GM18499 (cell line): ENCODE data around the gene KCNJ9.
A peak's percentile ranks its signal among the peaks of the same experiment; 100 is the strongest.

Experiments
- ATAC-seq: cut with Tn5 transposase; IDR thresholded peaks from one replicate; pipeline ENCODE4 v1.9.1; 2021; ENCODE audit warnings: moderate number of reproducible peaks; ENCODE audit not compliant: insufficient read depth, unreplicated experiment

The KCNJ9 gene

DNA sequence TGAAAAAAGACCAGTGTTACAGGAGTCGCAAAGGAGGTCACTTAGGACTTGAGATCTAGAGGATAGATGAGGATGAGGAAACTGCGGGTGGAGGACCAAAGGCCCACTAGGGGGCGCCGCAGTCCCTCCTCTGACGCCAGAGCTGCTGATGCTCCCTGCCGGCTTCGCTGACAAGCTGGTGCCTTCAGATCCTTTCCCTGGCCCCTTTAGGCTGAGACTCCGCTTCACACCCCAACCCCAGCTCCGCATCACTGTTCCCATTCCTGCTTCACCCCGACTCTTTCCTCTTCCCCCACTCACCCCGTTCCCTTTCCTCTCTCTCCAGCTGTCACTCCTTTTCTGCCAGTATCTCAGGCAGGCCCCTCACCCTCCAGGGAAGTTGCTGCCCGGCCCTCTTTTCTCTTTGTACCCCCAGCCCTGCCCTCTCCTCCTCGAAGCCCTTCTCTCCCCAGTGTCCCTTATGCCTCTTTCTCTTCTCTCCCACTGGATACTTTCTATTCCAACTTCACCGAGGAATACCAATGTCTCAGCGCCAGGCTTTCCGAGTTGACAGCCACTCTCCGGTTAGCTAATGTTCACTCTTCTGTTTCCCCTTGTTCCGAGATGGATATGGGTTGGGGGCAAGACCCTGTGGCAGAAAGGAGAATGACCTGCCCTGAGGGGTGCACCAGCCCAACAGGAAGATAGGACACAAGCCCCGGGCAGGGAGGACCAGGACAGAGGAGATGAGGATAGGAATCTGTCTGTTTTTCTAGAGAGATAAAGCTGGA is 4.5 kb downstream of the KCNJ9 start:
- ATAC-seq: no peak

DNA sequence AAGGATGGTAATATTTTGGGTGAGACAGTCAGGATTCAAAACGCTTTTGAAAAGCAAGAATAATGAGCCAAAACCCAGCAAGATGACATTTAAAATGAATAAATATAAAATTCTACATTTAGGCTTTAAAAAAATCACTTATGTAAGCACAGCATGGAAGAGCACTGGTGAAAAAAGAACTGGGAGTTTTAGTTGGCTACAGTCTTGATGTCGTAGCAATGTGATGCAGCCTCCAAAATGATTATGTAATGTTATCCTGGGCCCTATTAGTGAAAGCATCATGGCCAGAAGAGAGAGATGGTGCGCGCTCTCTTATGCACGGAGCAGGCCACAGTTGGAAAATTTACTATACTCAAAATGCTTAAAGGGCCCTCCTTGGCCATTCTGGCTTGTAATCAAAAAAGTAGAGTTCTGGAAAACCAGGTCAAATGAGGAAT is 5.1 kb downstream of the KCNJ9 start:
- no peak for ATAC-seq

DNA sequence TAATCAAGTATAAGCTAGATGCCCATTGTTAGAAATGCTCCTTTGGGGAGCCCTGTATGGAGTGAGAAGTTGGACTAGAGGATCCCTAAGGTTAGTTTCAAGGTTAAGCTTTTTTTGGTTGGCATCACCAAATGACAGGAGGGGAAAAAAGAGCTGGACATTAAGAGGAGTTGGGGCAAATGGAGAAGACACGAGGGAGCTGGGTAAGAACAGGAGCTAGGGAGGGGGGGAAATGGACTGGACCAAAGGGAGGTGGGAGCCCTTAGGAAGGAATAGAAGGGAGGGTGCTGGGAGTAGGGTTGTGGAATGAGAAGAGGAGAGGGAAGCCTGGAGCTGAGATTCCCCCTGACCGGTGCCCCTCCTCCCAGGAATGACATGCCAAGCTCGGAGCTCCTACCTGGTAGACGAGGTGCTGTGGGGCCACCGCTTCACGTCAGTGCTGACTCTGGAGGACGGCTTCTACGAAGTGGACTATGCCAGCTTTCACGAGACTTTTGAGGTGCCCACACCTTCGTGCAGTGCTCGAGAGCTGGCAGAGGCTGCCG is 5.9 kb downstream of the KCNJ9 start:
- no peak for ATAC-seq

DNA sequence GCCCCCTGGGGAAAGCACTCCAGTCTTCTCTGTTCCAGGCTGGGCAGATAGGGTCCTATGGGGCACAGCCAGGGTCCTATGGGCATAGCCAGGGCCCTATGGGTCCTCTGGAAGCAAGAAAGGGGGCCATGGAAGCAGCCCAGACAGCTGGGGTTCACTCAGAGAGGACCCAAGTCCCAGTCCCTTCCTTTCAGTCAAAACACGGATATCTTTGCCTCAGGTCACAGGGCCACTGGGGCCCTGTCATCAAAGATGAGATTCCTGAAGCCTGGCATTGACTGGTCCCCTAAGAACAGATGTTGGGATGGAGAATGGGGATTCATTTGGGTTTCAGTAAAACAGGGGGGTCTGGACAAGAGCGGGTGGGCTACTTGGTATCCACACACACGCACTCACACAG is 8.5 kb downstream of the KCNJ9 start:
- no peak for ATAC-seq

DNA sequence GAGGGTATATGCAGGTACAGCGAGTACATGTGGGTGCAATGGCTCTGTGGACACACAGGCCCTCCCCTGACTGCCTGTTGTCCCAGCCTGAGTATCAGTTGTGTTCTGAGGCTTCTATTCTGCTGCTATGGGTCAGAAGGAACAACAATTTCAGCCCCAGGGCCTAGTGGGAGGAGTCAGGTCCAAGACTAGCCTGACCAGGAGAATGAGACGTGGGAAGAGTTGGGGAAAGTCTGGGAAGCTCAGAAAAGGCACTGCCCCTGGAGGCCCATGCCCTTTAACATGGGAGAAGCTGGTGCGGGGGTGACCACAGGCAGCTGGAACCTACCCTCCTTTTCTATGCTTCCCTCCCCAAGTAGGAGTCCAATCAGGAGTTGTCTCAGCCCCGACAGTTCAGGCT is 9.4 kb downstream of the KCNJ9 start:
- ATAC-seq: no peak

DNA sequence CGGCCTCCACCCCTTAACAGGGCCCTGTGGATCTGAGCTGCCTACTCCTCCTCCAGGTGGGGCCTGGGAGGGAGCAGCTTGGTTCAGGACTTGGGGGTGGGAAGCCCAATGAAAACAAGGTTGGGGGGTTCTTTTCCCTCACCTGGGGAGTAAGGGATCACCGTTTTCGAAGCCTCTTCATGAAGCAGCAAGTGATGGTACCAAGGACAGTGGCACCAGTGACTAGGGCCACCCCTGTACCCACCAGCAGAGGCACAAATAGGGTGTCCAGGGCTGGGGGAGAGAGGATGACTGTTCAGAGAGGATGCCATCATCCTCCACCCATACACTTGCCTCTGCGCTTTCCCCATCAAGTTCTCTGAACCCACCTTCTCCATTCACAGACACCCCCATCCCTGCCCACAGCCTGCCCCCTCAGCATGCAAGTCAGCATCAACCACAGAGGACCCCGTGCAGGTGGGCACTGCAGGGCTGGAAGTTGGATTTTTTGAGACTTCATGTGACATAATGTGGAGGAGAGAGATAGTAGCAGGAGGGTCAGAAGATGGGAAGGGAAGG is 10.4 kb downstream of the KCNJ9 start:
- no peak for ATAC-seq

DNA sequence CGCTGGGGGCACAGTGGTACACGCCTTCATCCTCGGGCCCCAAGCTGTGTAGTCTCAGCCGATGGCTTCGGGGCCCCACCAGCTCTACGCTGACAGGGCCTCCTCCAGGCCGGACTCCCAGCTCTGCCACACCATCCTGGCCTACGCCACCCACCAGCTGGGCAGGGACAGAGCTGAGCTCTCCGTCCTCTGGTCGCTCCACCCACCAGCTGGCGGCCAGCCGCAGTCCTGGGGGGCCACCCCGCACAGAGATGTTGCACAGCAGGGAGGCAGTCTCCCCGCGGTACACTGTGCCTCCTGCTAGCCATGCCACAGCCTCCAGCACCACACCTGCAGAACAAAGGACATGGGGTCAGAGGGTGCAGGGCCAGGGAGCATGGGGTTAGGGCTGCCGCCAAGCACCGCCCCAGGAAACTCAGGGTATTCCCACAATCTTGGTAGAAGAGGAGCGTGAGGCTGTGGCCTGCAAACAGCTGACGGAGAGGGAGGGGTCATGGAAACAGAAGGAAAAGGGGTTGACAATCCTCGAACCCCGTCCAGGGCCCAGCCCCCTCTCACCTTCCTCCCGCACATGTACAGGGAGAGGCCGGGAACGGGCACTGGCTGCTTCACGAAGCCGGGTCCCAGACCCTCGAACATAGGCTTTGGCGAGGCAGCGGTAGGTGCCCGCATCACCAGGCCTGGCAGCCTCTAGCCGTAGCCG is 11.2 kb downstream of the KCNJ9 start:
- ATAC-seq: no peak

DNA sequence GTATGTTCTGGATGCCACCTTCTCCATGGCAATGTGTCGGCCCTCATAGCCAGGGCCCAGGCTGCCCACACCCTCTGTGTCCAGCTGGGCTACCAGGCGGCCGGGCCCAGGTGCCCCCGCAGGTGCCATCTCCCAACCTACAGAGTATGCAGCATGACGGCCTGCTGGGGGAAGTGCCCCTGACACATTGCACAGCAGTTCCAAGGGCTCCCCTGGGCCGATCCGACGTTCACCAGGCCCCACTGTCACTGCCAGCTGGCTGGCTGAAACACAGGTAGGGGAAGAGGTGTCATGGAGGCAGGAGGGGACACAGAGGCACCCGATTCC is 11.7 kb downstream of the KCNJ9 start:
- no peak for ATAC-seq

DNA sequence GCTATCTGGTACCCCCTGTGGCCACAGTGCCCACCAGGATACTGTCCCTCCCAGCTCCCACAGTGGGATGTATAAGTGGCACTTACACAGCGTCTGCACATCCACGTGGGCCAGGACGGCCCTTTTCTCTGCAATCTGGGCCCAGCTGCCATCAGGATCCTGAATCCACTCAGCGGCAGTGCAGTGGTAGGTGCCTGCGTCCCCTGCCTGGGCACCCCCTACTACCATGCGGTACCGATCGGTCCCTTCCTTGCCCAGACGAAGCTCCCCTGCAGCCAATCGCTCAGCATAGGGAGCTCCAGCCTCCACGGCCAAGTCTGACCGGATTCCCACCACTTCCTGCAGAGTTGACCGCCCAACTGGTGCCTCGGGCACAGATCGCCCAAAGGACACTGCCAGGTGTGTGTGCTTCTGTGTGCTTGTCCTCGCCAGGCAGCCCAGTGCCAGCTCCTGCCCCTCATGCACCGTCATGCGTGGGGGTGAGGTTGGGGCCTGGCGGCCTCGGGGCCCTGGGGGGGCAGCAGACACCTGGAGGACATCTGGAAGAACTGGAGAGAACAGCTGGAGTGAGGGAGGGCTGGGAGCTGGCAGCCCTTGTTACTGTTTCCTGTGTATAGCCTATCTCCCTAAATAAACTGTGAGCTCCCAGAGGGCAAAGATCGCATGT is 12.4 kb downstream of the KCNJ9 start:
- ATAC-seq: no peak

DNA sequence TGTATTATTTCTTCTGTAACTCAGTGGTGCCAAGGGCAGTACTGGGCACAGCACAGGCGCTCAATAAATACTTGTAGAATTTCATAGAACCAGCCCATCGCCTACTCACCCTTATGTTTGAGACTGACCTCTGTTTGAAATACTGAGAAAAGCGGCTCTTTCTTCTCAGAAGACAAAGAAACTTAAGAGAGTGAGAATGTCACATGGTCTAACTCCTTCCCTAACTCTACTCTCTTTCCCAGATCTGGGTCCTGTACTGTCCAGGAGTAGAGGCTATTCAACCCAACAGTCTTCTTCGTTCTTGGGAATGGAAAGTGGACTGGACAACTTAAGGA is 12.9 kb downstream of the KCNJ9 start:
- no peak for ATAC-seq

DNA sequence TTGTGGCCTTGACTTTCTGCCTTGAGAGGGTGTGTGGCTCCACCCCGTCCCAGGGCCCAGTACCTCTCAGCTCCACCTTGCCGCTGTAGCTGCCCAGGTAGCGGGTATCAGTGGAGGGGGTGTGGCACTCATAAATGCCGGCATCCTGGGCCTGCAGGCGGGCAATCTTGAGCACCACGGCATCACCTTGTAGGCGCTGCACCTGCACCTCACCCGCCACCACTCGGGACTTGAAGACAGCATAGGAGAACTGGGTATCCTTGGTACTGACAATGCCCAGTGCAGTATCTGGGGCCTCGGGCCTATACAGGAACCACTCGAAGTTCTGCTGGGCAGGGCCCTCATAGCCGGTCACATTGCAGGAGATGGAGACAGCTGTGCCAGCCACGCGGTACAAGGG is 13.5 kb downstream of the KCNJ9 start:
- ATAC-seq: no peak

DNA sequence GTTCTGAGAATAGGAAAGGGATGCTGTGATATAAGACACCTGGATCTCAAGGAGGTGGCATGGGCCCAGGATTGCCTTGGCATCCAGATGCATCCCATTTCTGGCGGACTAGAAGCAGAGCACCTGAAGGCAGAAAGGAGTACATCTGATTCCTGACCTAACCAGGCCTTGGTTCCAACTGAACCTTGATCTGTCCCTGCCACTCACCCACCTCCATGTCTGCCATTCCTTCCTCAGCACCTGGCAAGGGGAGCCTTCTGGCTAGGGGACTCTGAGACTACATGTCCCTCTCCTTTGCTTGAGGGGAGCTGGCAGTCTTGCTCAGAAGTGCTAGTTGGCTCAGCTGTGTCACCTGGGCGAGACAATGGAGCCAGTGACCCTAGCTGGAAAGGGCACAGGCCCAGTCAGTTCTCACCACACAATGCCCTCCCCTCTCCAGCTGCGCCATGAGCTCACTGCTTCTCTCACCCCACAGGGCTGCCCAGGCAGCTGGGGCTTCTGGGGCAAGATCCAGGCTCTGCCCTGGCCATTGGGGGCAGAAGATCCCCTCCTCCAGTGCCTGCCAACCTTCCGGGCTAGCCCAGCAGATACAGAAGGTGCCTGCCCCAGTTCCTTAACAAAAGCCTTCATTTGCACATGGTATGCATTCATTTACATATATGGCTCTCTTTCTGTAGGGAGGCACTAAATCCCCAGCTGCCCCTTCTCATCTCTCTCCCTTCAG is 14.2 kb downstream of the KCNJ9 start:
- ATAC-seq: no peak

DNA sequence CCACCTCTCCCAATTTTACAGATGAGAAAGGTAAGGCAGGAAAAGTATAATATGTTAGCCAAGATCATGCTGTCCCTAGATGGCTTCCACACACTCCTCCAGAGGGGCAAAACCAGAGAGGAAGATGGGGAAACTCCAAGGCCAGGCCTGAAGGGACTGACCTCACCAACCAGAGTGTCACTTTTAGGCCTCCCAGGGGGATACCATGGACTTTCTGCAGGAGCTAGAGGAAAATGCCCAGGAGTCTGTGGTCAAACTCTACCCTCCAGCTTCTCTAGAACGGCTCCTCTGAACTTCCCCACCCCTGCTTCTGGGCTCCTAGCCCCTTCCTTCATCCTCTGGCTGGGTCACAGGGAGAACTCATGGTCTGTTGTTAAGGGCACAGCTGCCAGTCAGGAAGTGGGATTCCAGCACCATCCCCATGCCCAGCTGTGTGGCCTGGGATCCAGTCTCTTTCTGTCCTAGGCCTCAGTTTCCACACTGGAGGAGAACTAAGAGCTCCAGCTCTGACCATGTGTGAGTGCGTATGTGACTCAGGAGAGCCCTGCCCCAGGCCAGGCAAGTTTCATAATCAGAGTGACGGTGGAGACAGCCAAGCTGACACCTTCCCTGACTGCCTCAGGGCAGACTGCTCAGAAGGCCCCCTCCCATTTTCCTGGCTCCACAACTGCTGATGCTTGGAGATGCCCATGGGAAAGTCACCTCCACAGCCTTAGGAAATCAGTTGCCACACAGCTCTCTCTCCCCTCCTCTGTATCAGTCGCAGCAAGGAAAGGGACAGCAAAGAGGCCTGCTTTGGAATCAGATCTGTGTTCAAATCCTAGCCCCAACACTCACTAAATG is 15.2 kb downstream of the KCNJ9 start:
- no peak for ATAC-seq

DNA sequence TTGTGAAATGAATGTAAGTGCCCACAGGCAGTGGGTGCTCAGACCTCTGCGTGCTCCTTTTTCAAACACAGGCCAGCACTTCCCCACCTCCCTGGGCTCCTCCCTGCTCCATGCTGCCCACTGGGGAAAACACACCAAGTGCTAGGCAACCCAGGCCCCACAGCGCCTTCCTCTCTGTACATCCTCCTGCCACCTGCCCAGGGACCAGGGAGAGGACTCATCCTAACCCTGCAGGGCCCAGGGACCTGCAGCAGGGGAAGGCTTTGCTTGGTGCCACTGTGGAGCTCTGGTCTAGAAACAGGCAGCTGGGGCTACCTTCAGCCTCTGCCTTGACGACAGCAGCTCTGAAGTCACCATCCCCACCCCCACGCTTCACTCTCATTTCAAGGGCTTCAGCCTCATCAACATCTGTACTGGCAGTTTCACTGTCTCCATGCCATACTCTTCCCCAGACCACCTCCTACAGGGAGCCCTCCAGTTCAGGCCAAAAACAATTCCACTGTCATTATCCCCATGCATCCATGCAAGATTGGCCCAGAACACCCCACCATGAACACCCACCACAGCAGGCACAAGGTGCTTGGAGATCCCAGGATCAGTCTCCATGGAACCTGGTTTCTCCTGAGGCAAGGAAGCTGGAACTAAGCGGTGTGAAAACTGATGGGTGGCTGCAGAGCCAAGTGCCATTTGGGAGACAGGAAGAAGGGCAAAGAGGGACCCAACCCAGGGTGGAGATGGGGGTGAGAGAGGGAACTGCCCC is 16.0 kb downstream of the KCNJ9 start:
- no peak for ATAC-seq

DNA sequence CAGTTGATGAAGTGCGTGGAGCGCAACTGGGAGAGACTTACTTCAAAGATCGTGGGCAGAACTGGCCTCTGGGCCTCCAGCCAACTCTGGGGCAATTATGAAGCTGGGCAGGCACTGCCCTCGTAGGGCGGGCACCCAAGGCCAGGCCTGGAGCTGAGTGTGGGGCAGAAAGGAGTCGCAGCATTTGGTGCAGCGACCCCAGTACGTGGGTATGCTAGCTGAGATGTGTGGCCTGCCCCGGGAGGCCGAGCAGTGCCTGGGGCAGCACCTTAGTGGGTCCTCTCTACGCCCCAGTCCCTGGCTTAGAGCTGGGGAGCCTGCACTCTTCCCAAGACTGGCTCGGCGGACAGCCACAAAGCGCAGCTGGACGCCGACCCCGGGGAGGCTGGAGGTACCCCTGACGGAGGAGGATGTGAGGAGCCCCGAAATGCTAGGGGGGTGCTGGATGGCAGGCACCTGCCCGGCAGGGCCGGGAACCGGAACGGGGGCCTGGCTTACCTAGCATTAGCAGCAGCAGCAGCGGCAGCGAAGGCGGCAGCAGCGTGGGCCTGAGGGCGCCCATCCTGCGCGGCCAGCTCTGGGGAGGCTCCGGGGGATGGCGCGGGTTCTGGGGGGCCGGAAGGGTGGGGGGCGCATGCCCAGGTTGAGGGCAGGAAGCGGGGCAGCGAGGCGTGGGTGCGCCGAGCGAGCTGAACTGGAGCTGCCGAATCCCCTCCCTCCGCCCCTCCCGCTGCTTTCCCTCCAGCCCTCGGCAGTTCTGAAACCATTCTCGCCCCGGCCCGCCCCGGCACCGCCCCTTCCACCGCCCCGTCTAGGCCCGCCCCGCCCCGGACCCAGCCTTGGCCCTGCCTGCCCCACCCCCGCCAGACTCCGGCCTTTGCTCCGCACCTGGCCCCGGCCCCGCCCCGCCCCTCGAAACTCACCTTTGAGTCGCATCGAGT is 16.8 kb downstream of the KCNJ9 start, which contains the start of gene IGSF8:
TSS of gene IGSF8 (minus strand) at position 709 of the 941 bp plus-strand sequence. CDS start at position 562, 147 bp downstream.
- ATAC-seq: no peak

DNA sequence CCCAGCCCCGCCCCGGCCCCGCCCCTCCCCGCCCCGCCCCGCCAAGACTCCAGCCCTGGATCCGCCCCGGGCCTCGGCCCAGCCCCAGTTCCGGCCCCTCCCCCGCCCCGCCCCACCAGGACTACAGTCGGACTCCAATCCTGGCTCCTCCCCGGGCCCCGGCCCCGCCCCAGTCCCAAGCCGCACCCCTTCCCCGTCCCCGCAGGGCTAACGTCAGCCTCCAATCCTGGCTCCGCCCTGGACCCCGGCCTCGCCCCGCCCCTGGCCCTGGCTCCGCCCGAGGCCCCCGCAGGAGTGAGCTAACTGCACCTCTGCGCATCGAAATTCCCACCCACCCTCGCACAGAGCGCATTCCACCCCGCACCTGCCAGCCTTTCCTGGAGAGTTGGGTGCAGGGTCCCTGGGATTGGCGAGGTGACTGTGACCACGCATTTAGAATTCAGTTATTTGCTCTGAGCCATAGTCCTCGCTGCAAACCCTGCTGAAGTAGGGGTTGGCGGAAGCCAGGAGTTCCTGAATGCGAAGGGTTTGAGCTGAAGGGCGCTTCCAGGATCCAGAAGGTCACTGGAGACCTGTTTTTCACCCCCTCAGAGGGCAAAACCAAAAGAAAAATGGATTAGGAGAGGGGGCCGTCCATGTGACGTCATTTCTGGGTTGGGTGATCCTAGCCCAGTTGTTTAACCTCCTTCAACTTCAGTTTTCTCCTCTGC is 17.7 kb downstream of the KCNJ9 start:
- ATAC-seq: peak; percentile 49
